NT2/D1 (cell line): ENCODE results near the gene GOT2.

Source experiments
- SUZ12 ChIP-seq: IDR thresholded peaks from 2 replicates; pipeline ENCODE4 v1.6.1; 2011; ENCODE audit not compliant: insufficient read length, insufficient read depth; ENCODE audit errors: extremely low read depth
- ZNF274 ChIP-seq: IDR thresholded peaks from 2 replicates; pipeline ENCODE4 v1.6.1; 2011; ENCODE audit warnings: mild to moderate bottlenecking, low read depth, low read length

DNA sequence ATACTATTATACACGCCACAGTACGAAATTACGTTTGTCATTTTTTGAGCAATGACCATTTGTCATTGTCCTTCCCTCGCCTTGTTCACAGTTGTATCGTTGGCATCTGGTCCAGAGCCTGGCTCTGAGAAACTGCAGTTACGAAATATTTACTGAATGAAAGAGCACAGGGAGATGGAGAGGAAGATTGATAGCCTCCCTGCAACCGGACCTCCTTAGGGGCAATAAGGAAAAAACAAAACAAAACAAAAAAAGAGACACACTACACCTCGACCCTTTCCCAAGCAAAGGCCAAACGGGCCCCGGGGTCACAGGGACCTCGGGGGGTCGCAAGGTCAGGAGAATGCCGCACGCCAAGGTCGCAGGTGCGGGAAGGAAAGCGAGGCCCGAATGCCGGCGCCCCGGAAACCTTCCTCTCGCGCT, 857 bp downstream of the GOT2 start:
- TF ChIP-seq SUZ12 (no peak), ZNF274 (no peak)
